Measurements from ENCODE around the gene MYOZ3.
A peak's percentile ranks its signal among the peaks of the same experiment; 100 is the strongest.

MYOZ3 gene

DNA sequence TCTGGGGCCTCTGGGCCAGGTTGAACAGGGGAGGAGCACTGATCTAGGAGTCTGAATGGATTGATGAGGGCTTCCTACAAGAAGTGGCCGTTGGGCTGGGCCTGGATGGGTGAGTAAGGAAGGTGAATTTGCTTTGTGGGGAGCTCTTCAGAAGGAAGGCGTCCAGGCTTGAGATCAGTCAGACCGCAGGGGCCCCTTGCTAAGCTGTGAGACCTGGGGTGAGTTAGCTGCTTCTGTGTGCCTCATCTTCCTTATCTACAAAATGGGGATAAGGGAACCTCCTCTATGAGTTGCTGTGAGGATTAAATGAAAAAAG, 21.7 kb upstream of the MYOZ3 start:
- TF ChIP-seq, protein P1, sequence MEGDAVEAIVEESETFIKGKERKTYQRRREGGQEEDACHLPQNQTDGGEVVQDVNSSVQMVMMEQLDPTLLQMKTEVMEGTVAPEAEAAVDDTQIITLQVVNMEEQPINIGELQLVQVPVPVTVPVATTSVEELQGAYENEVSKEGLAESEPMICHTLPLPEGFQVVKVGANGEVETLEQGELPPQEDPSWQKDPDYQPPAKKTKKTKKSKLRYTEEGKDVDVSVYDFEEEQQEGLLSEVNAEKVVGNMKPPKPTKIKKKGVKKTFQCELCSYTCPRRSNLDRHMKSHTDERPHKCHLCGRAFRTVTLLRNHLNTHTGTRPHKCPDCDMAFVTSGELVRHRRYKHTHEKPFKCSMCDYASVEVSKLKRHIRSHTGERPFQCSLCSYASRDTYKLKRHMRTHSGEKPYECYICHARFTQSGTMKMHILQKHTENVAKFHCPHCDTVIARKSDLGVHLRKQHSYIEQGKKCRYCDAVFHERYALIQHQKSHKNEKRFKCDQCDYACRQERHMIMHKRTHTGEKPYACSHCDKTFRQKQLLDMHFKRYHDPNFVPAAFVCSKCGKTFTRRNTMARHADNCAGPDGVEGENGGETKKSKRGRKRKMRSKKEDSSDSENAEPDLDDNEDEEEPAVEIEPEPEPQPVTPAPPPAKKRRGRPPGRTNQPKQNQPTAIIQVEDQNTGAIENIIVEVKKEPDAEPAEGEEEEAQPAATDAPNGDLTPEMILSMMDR (IDR thresholded peaks at IDR 0.05) = no peak
- peak overlapping the region; percentile 96 to 99 for H3K27ac ChIP-seq
- no peak for DNase-seq (ENCODE audit: low spot score)
- H3K4me3 ChIP-seq = no peak overlapping the region

DNA sequence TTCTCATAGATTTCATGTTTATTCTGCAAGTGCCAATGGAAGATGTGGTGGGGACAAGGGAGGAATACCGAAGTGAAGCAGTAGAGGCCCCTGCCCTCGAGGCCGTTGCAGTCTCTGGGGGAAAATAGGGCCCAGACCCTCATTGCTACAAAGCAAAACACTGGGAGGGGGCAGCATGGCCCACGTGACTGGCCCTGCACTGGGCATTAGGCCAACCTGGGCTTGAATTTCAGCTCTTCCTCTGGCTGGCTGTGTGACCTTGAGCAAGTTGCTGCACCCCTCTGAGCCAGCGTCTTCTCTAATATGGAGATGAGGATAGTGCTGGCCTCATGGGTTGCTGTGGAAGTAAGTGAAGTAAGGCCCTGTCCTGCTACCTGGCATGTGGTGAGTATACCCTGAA, 21.3 kb upstream of the MYOZ3 start:
- peak overlapping the region; percentile 58 for H3K4me3 ChIP-seq
- DNase-seq (ENCODE audit: low spot score) = no peak
- peak overlapping the region; percentile 96 to 99 for H3K27ac ChIP-seq
- TF ChIP-seq, protein P1 (IDR thresholded peaks at IDR 0.05) = no peak

DNA sequence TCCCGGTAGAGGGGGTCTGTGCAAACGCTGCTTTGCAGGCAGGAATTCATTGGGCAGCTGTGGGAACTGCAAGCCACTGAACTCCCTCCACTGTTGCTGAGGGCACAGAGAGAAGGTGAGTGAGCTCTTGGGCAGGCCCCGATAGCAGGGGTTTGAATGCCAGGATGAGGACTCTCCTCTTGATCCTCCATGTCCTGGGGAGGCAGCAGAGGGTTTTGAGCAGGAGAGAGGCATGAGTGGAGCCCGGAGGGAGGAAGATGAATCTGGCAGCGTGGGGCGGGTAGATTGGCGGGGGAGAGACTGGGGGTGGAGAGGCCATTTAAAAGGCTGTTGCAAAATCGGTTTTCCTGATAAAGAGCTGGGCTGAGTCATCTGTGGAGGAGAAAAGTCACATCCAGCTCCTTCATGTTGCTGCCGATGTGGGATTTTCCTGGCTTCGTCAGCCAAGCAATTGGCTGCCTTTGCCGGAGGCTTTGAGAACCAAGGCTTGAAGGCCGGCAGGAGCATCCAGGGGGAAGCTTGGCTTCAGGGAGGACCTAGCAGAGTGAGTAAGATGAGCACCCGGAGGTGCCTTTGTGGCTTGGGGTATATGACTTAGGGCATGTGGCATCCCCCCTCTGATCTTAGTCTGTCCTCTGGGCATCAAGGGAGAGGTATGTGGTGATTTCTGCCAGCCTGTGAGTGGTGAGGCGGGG, 20.6 kb upstream of the MYOZ3 start, which contains the start of gene SYNPO:
SYNPO (plus strand) TSS at position 350 of the 695 bp plus-strand sequence. CDS start 7,616 bp downstream, outside the sequence.
- Histone ChIP-seq H3K27ac (peak within 1 kb of the TSS; percentile 96 to 99), H3K4me3 (peak within 1 kb of the TSS; percentile 58)
- TF ChIP-seq, protein P1 (IDR thresholded peaks at IDR 0.05) = no peak
- peak; percentile 92 for DNase-seq (ENCODE audit: low spot score)

DNA sequence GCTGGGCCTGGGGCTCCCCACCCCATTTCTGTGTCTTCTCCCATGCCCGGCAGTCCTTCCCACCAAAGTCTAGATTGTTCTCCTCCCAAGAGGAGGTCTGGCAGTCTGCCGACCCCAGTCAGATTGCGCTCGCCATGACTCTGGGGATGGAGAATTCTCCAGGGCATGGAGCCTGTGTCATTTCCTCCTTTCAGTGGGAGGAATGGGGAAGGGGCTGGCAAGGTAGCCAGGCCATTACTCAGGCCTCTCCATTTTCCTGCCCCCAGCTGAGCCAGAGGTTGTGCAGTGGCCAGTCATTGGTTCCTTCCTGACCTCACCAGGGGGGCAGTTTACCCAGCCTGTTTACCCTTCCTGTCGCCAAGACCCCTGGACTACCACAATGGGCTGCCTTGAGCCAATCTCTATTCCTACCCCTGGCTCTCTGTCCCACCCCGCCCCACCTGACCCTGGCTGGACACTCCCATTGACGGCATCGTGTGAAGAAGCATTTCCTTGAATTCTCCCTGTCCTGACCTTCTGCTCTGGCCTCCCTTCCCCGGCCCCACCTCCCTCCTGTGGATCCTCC, 20.0 kb upstream of the MYOZ3 start:
- no peak for DNase-seq (ENCODE audit: low spot score)
- TF ChIP-seq, protein P1 (IDR thresholded peaks at IDR 0.05) = no peak
- peak overlapping the region; percentile 58 for H3K4me3 ChIP-seq

DNA sequence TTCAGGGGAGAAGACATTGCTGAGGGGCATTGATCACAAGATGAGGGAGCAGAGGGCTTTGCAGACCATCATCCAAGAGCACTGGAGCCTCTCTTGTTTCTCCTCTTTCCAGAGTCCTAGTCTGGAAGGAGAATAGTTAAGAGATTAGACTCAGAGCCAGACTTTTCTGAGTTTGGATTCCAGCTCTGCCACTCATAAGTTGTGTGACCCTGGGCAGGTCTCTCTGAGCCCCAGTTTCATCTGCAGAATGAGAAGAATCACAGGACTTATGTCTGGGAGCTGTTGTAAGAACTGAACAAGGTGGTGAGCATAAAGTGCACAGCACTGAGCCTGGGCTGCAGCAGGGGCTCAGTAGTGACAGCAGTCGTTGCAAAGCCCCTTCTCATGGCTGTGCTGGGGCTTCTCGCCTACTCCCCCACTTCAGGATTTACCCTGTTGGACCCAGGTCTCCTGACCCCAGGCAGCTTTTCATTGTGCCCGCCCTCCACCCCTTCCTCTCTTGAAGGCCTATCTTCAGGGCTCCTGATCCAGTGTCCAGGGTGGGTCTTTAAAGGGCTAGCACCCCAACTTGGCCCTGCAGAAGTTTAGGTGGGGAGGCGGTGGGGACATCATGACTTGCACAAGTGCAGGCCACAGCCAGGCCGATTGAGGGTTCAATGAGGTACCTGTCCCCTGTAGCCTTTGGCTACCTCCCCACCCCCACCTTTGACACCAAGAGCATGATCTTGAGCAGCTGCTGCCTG, 19.1 kb upstream of the MYOZ3 start:
- TF ChIP-seq, protein P1 (IDR thresholded peaks at IDR 0.05) = no peak
- Histone ChIP-seq H3K4me3 (peak overlapping the region; percentile 58), H3K27ac (peak overlapping the region; percentile 96 to 99)
- no peak for DNase-seq (ENCODE audit: low spot score)

More for the DNA sequence above, 20.0 kb upstream of the MYOZ3 start:
- peak overlapping the region; percentile 96 to 99 for H3K27ac ChIP-seq

DNA sequence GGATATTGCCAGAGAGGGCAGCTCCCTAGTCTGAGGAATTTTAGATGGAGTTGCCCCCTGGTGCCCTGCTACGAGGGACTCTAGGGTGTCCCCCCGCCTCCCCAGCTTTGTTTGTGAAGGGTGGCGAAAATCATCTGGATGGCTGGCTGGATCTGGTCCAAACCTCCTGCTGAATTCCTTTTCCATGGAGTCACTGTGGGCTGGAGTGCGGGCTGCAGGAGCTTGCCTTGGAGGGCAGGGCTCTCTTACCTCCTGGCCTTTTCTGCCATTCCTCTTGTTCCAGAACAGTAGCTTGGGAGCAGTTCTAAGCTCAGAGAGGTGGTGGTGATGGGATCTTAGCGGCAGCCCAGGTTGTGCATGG, 18.5 kb upstream of the MYOZ3 start:
- Histone ChIP-seq H3K4me3 (peak overlapping the region; percentile 58), H3K27ac (peak overlapping the region; percentile 96 to 99)
- DNase-seq (ENCODE audit: low spot score) = no peak
- TF ChIP-seq, protein P1 (IDR thresholded peaks at IDR 0.05) = no peak
